ENCODE data around the gene NAGA. TPM values are rescaled to one million over a fixed set of nuclear protein-coding genes. Genes with fewer than 3 reads are reported as not detected.

NAGA gene
- total RNA-seq, 1 donor from 2014 or later, result 31.4 TPM

- no peak for DNase-seq (ENCODE audit: low read depth)
Measured at GRCh38 chr22:42039271-42039670, 31.3 kb downstream of the NAGA start.

- DNase-seq (ENCODE audit: low read depth), result no peak
Measured at GRCh38 chr22:42035256-42035655, 35.4 kb downstream of the NAGA start.

GRCh38 chr22:42033263-42034181 is 37.1 kb downstream of the NAGA start:
- DNase-seq (ENCODE audit: low read depth), result no peak

- DNase-seq (ENCODE audit: low read depth), result no peak
Measured at GRCh38 chr22:42026705-42027104, 43.9 kb downstream of the NAGA start.

- DNase-seq (ENCODE audit: low read depth), result no peak
Measured at GRCh38 chr22:42025421-42025820, 45.2 kb downstream of the NAGA start.

- DNase-seq (ENCODE audit: low read depth), result peak; percentile 61
Measured at GRCh38 chr22:42022162-42022847, 48.3 kb downstream of the NAGA start.

- DNase-seq (ENCODE audit: low read depth), result no peak
Measured at GRCh38 chr22:42021571-42021970, 49.0 kb downstream of the NAGA start.

GRCh38 chr22:42018224-42018623 is 52.4 kb downstream of the NAGA start:
- no peak for DNase-seq (ENCODE audit: low read depth)

GRCh38 chr22:42016111-42016510 is 54.5 kb downstream of the NAGA start:
- DNase-seq (ENCODE audit: low read depth), result no peak

- no peak for DNase-seq (ENCODE audit: low read depth)
Measured at GRCh38 chr22:42013385-42013784, 57.2 kb downstream of the NAGA start.

- no peak for DNase-seq (ENCODE audit: low read depth)
Measured at GRCh38 chr22:42010778-42011177, 59.8 kb downstream of the NAGA start.

Other genes with a start within 250 kb of the NAGA start
- gene SREBF2, start 237.7 kb downstream of the NAGA start, total RNA-seq, result 39.8 and 80.3 TPM in 2 replicates
- not detected in 2 replicates for gene SHISA8, start 155.7 kb downstream of the NAGA start, total RNA-seq
- 0.15 and 0.17 TPM in 2 replicates for gene TNFRSF13C, start 144.0 kb downstream of the NAGA start, total RNA-seq
- gene CENPM, start 123.7 kb downstream of the NAGA start, total RNA-seq, result 1.8 and 10.8 TPM in 2 replicates
- 0.05 and 0.35 TPM in 2 replicates for gene SEPTIN3, start 101.4 kb downstream of the NAGA start, total RNA-seq
- 0.17 and 1.1 TPM in 2 replicates for gene WBP2NL, start 72.0 kb downstream of the NAGA start, total RNA-seq
- gene PHETA2, start 3.4 kb upstream of the NAGA start, total RNA-seq, result 9.3 and 9.6 TPM in 2 replicates
- 1.7 and 4.5 TPM in 2 replicates for gene SMDT1, start 8.9 kb upstream of the NAGA start, total RNA-seq
- gene NDUFA6, start 20.0 kb upstream of the NAGA start, total RNA-seq, result 36.5 and 76.1 TPM in 2 replicates
- gene CYP2D6, start 60.0 kb upstream of the NAGA start, total RNA-seq, result 0.17 and 0.89 TPM in 2 replicates
- gene TCF20, start 199.8 kb upstream of the NAGA start, total RNA-seq, result 23.3 and 44.0 TPM in 2 replicates

Measured in renal cortical epithelial cell (primary cell).